Prostate gland (tissue), 2 donors: ENCODE results near the gene SUMO2. TPM values are rescaled to one million over a fixed set of nuclear protein-coding genes. Genes with fewer than 3 reads are reported as not detected.
A peak's percentile ranks its signal among the peaks of the same experiment; 100 is the strongest.
"Not testable (repeated sequence)": the region's sequence is repeated elsewhere in the genome, so short reads cannot be mapped to it uniquely, and the experiment has no call there.

Source experiments
- DNase-seq: peaks from one replicate; pipeline ENCODE4 v3.0.0-alpha.2; 2019; ENCODE audit warnings: low spot score
- H3K27ac ChIP-seq, 2 donors: fragments of 200-600 bp; sonication (generic); 2 replicates each; pipeline ENCODE4 v1.5.1; 2017 to 2019
- H3K27me3 ChIP-seq: fragments of 200-600 bp; sonication (generic); replicated peaks from 2 replicates; pipeline ENCODE4 v1.5.1; 2019; ENCODE audit not compliant: insufficient read depth
- H3K36me3 ChIP-seq, 2 donors: fragments of 200-600 bp; sonication (generic); 1 replicate in 1 of 2; 2 replicates in 1 of 2; pipeline versions ENCODE4 v1.5.1 to v1.8.1; 2017 to 2019
- H3K4me1 ChIP-seq: fragments of 200-600 bp; sonication (generic); replicated peaks from 2 replicates; pipeline ENCODE4 v1.5.1; 2019
- H3K4me3 ChIP-seq, 2 donors: fragments of 200-600 bp; sonication (generic); 2 replicates each; pipeline ENCODE4 v1.5.1; 2017 to 2019
- H3K9me3 ChIP-seq: fragments of 200-600 bp; sonication (generic); 2 replicates; pipeline ENCODE4 v1.5.1; 2017
- POLR2A ChIP-seq: fragments of 450-650 bp; IDR thresholded peaks from one replicate; pipeline ENCODE4 v1.6.1; 2016; ENCODE audit warnings: antibody characterized with exemption, mild to moderate bottlenecking
- POLR2AphosphoS5 ChIP-seq: sonication (generic); formaldehyde crosslinking; IDR thresholded peaks from one replicate; pipeline ENCODE4 v1.6.1; 2017; ENCODE audit warnings: antibody characterized with exemption
- WGBS: methylation state at CpG from one replicate; pipeline ENCODE4 v1.1.5; 2018; 5-methylcytosine and 5-hydroxymethylcytosine counted together
- intact Hi-C: fragments of 100-400 bp; cut with DNase I; formaldehyde crosslinking; loops from one replicate; pipeline ENCODE4 v1.14.2; 2022
- total RNA-seq, 2 donors: library from RNA; depleted of rRNA; stranded (reverse); fragments of >200 nt; gene quantifications; one replicate each; pipeline ENCODE4 v1.1.0, GENCODE V29; 2016
- TF ChIP-seq, protein P1 (sequence below), 4 experiments: fragments of 200-600 bp in 2 of 4; fragments of 450-650 bp in 2 of 4; sonication (generic) in 2 of 4; IDR thresholded peaks; 1 replicate in 3 of 4; 2 replicates in 1 of 4; pipeline ENCODE4 v1.5.1; 2016 to 2019; ENCODE audit warnings: antibody characterized with exemption in 4 of 4, mild to moderate bottlenecking in 2 of 4, moderate library complexity in 2 of 4

Gene SUMO2
- total RNA-seq, 2 donors from 2014 or later, result 79.7 to 97.2 TPM

DNA sequence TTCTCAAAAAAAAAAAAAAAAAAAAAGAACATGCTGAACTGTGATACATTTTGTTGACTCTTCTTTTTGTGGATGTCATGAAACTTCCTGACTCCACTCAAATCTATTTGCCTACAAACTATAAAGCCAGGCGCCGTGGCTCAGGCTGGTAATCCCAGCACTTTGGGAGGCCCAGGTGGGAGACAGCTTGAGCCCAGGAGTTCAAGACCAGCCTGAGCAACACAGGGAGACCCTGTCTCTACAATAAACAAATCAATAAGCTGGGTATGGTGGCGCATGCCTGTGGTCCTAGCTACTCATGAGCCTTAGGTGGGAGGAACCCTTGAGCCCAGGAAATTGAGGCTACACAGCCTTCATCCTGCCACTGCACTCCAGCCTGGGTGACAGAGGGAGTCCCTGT is 49.8 kb downstream of the SUMO2 start:
- H3K9me3 ChIP-seq, result no peaks in the 10 kb centered on the region
- no peak overlapping the region for H3K4me3 ChIP-seq
- intact Hi-C loops, result no loop called here
- H3K36me3 ChIP-seq, result no peaks in the 10 kb centered on the region
- H3K4me1 ChIP-seq, result peaks cover 5% of the 10 kb centered on the region
- H3K27me3 ChIP-seq, result no peaks in the 10 kb centered on the region
- TF ChIP-seq POLR2AphosphoS5 (peak; percentile 71), POLR2A (no peak)
- peak; percentile 56 for DNase-seq
- H3K27ac ChIP-seq, result peak overlapping the region; percentile 88
- WGBS, result 61% methylated on average over 3 of the region's 3 CpGs

DNA sequence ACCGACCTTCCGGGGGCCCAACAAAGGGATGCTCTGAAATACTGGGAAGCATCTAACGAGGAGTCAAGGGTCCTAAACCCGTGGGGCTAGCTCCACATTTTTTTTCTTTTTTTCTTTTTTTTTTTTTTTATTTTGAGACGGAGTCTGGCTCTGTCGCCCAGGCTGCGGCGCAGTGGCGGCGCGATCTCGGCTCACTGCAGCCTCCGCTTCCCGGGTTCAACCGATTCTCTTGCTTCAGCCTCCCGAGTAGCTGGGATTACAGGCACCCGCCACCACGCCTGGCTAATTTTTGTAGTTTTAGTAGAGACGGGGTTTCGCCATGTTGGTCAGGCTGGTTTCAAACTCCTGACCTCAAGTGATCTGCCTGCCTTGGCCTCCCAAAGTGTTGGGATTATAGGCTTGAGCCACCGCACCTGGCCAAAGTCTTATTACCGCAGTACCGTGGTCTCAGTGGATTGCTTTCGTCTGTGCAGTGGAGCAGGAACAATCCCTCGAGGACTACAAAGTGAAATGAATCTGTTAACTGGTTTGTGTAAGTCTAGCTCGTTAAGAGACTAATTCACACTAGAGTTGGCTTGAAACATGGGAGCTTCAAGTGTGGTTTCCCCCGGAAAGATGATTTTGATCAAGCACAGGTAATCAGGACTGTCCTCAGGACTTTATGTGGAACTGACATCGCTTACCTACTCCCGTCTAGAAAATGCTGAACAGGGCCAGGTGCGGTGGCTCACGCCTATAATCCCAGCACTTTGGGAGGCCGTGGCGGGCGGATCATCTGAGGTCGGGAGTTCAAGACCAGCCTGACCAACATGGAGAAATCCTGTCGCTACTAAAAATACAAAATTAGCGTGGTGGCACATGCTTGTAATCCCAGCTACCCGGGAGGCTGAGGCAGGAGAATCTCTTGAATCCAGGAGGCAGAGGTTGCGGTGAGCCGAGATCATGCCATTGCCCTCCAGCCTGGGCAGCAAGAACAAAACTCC is 50.5 kb downstream of the SUMO2 start:
- DNase-seq, intact Hi-C loops: not testable (repeated sequence)

DNA sequence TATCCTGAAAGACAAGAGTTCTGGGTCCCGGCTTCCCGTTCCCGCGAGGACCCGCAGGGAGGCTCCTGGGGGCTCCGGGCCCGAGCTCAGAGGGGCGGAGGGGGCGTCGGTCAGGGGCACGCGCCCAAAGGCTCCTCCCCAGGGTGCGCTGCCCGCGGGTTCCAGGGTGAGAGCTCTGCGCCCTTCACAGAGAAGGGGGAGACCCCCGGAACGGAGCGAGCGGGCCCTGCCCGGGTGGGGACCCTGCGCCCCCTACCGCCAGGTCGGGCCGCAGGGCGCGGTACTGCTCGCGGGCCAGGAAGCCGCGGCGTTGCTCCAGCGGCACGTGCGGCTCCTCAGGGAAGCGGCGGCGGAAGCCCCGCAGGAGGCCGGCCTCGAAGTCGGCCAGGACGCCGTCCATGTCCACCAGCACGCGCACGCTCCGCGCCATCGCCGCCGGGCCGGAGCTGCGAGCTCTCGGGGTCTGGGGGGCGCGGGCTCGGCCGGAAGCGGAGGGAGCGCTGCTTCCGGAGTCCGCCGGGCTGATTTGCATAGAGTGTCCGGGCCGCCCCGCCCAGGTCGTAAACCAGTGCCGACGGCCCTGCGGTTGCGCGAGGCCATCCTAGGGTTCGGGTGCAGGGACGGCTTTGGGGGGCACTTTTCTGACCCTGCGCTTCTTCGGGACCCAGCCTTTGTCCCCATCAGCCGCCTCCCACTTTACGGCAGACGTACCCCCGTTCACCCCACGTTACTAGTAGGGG is 51.3 kb downstream of the SUMO2 start, which contains the start of gene NT5C:
Gene NT5C (minus strand): TSS at position 465 of the 740 bp plus-strand sequence. CDS start 35 bp downstream, at position 430.
- peak within 1 kb of the TSS; percentile 63 to 80 for H3K4me3 ChIP-seq
- no peaks in the 10 kb centered on the region for H3K27me3 ChIP-seq
- peak; percentile 76 for DNase-seq
- H3K4me1 ChIP-seq, result peaks cover 5% of the 10 kb centered on the region
- no peaks in the 10 kb centered on the region for H3K9me3 ChIP-seq
- WGBS, result 3% methylated on average over 40 of the region's 82 CpGs
- peak within 1 kb of the TSS; percentile 88 for H3K27ac ChIP-seq
- TF ChIP-seq POLR2AphosphoS5, result peak; percentile 53
- TF ChIP-seq, protein P1, sequence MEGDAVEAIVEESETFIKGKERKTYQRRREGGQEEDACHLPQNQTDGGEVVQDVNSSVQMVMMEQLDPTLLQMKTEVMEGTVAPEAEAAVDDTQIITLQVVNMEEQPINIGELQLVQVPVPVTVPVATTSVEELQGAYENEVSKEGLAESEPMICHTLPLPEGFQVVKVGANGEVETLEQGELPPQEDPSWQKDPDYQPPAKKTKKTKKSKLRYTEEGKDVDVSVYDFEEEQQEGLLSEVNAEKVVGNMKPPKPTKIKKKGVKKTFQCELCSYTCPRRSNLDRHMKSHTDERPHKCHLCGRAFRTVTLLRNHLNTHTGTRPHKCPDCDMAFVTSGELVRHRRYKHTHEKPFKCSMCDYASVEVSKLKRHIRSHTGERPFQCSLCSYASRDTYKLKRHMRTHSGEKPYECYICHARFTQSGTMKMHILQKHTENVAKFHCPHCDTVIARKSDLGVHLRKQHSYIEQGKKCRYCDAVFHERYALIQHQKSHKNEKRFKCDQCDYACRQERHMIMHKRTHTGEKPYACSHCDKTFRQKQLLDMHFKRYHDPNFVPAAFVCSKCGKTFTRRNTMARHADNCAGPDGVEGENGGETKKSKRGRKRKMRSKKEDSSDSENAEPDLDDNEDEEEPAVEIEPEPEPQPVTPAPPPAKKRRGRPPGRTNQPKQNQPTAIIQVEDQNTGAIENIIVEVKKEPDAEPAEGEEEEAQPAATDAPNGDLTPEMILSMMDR (IDR thresholded peaks at IDR 0.05), result peak; percentile 46 to 84 (median 67)
- peak; percentile 51 for TF ChIP-seq POLR2A
- H3K36me3 ChIP-seq, result no peaks in the 10 kb centered on the region
- intact Hi-C loops, result no loop called here

More for the DNA sequence above, 50.5 kb downstream of the SUMO2 start:
- H3K9me3 ChIP-seq, H3K36me3 ChIP-seq, H3K27me3 ChIP-seq, H3K4me1 ChIP-seq: not testable (repeated sequence)
- 77% methylated on average over 40 of the region's 40 CpGs for WGBS
- Histone ChIP-seq H3K4me3 (peak overlapping the region; percentile 63 to 80), H3K27ac (peak overlapping the region; percentile 88)

DNA sequence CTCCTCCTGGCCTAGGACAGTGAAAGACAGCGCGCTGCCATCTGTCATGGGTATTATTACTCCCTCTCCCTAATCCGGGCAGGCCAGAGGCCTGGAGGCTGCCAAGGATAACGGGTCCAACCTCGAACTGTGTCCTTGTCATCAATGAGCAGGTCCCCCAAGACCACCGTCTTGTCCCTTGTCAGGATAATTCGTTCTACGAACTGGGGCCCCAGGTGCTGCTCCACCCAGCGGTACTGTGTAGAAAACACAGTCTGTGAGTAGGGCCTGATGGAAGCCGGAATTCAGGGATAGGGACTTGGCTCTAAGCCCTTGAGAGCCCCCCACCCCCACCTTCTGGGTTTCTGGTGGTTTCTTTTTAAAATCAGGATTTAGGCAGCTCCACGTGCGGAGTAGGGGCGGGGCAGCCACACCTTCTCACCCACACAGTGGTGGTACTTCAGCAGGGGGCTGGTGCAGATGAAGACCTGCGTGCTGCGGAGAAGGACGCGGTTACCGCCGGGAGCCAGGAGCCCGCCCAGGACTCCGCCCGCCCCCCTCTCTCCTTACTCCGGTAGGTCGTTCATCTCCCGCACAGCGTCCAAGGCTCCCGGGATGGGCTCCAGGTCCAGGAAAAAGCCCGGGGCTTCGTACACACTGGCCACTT is 52.0 kb downstream of the SUMO2 start:
- peak; percentile 39 for DNase-seq
- H3K36me3 ChIP-seq, result no peaks in the 10 kb centered on the region
- H3K4me1 ChIP-seq, result peaks cover 5% of the 10 kb centered on the region
- 11% methylated on average over 25 of the region's 29 CpGs for WGBS
- intact Hi-C loops, result no loop called here
- no peak for TF ChIP-seq POLR2AphosphoS5
- TF ChIP-seq, protein P1 (IDR thresholded peaks at IDR 0.05), result peak in 2 of 4 experiments; percentile 50 to 52
- no peaks in the 10 kb centered on the region for H3K9me3 ChIP-seq
- peak overlapping the region; percentile 63 to 80 for H3K4me3 ChIP-seq
- no peaks in the 10 kb centered on the region for H3K27me3 ChIP-seq
- H3K27ac ChIP-seq, result peak overlapping the region; percentile 88

DNA sequence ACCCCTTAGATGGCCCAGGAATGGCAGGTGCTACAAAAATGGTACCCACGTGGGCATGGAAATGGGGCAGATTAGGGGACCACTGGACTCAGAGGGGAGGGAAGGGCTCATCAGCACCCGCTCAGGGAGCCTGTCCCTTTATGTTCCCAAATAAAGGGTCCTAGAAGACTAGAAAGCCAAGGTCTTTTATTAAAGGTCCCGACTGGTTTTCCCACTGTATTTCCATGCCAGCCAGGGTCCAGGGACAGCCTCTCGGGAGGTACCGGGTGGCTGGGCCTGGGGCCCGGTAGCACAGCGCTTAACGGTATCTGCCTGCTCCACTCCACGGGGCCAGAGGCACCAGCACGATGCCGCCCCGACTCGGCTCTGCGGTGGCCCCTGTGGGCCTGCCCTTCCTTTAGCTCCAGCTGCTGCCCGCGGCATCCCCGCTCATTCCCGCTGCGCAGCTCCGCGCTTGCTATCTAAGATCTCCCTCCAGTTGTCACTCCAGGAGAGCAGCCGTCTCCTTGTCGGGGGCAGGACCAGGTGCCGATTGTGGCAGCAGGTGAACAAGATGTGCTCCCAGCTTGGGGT is 52.6 kb downstream of the SUMO2 start:
- TF ChIP-seq, protein P1 (IDR thresholded peaks at IDR 0.05), result no peak
- no peak for TF ChIP-seq POLR2A
- no peak for TF ChIP-seq POLR2AphosphoS5
- intact Hi-C loops, result no loop called here
- H3K36me3 ChIP-seq, result no peaks in the 10 kb centered on the region
- H3K4me1 ChIP-seq, result peaks cover 5% of the 10 kb centered on the region
- 75% methylated on average over 24 of the region's 24 CpGs for WGBS
- peak overlapping the region; percentile 88 for H3K27ac ChIP-seq
- H3K9me3 ChIP-seq, result no peaks in the 10 kb centered on the region
- peak overlapping the region in 1 of 2 donors; percentile 80 for H3K4me3 ChIP-seq
- no peaks in the 10 kb centered on the region for H3K27me3 ChIP-seq
- DNase-seq, result no peak
